Central memory CD8-positive, alpha-beta T cell (primary cell): ENCODE results near the gene CAMTA1.

Source experiments
- ATAC-seq: fragments of 150-1000 bp; cut with Tn5 transposase; replicated peaks from 2 replicates; pipeline ENCODE4 v1.10.0; 2022; ENCODE audit warnings: mild to moderate bottlenecking, moderate FRiP score, moderate number of reproducible peaks; ENCODE audit not compliant: poor library complexity, severe bottlenecking; ENCODE audit errors: extremely low read depth
- DNase-seq, 2 donors: peaks; one replicate each; pipeline ENCODE4 v3.0.0; 2021; ENCODE audit warnings: low spot score in 2 of 2
- H3K27ac Mint-ChIP-seq: one replicate; pipeline ENCODE4 v1.8.0; 2022; ENCODE audit warnings: low read depth, mild to moderate bottlenecking, moderate library complexity, mixed read lengths
- H3K27me3 Mint-ChIP-seq: one replicate; pipeline ENCODE4 v1.8.0; 2022; ENCODE audit warnings: mixed read lengths
- H3K36me3 Mint-ChIP-seq: one replicate; pipeline ENCODE4 v1.8.0; 2022; ENCODE audit warnings: mild to moderate bottlenecking, moderate library complexity, mixed read lengths; ENCODE audit not compliant: insufficient read depth
- H3K4me1 Mint-ChIP-seq: one replicate; pipeline ENCODE4 v1.8.0; 2022; ENCODE audit warnings: mixed read lengths
- H3K4me3 Mint-ChIP-seq: one replicate; pipeline ENCODE4 v1.8.0; 2022; ENCODE audit warnings: mild to moderate bottlenecking, moderate library complexity, mixed read lengths
- H3K9me3 Mint-ChIP-seq: one replicate; pipeline ENCODE4 v1.8.0; 2022; ENCODE audit warnings: mixed read lengths

Gene CAMTA1

GRCh38 chr1:7770997-7771822 is 986.0 kb downstream of the CAMTA1 start, which contains the start of gene VAMP3:
Gene VAMP3 (plus strand): TSS chr1:7771296. CDS start chr1:7771384, 88 bp downstream.
- Mint-ChIP-seq H3K27ac (peak within 1 kb of the TSS; percentile 98), H3K4me3 (peak within 1 kb of the TSS; percentile 90), H3K27me3 (peaks cover 4% of the 10 kb centered on the region), H3K9me3 (no peaks in the 10 kb centered on the region), H3K4me1 (peaks cover 18% of the 10 kb centered on the region), H3K36me3 (peaks cover 13% of the 10 kb centered on the region)
- ATAC-seq (peak; percentile 92), DNase-seq (peak; percentile 66 to 73)

- Mint-ChIP-seq H3K27me3 (no peaks in the 10 kb centered on the region), H3K36me3 (peaks cover 15% of the 10 kb centered on the region), H3K27ac (peak overlapping the region; percentile 98), H3K9me3 (no peaks in the 10 kb centered on the region), H3K4me3 (peak overlapping the region; percentile 90), H3K4me1 (peaks cover 22% of the 10 kb centered on the region)
- DNase-seq (no peak), ATAC-seq (no peak)
Observed at GRCh38 chr1:7771823-7772299, 986.6 kb downstream of the CAMTA1 start.

- peaks cover 27% of the 10 kb centered on the region for H3K4me1 Mint-ChIP-seq
- ATAC-seq: no peak
- DNase-seq: no peak
- no peak overlapping the region for H3K27ac Mint-ChIP-seq
- H3K27me3 Mint-ChIP-seq: no peaks in the 10 kb centered on the region
- H3K4me3 Mint-ChIP-seq: no peak overlapping the region
- H3K9me3 Mint-ChIP-seq: no peaks in the 10 kb centered on the region
- H3K36me3 Mint-ChIP-seq: peaks cover 38% of the 10 kb centered on the region
Observed at GRCh38 chr1:7777591-7777990, 992.3 kb downstream of the CAMTA1 start.

GRCh38 chr1:7778133-7778628 is 992.9 kb downstream of the CAMTA1 start:
- DNase-seq (no peak), ATAC-seq (no peak)
- no peaks in the 10 kb centered on the region for H3K9me3 Mint-ChIP-seq
- H3K27ac Mint-ChIP-seq: no peak overlapping the region
- H3K4me3 Mint-ChIP-seq: no peak overlapping the region
- peaks cover 43% of the 10 kb centered on the region for H3K36me3 Mint-ChIP-seq
- H3K4me1 Mint-ChIP-seq: peaks cover 25% of the 10 kb centered on the region
- no peaks in the 10 kb centered on the region for H3K27me3 Mint-ChIP-seq

GRCh38 chr1:7780976-7781375 is 995.7 kb downstream of the CAMTA1 start:
- no peaks in the 10 kb centered on the region for H3K27me3 Mint-ChIP-seq
- DNase-seq (no peak), ATAC-seq (no peak)
- peaks cover 32% of the 10 kb centered on the region for H3K36me3 Mint-ChIP-seq
- no peaks in the 10 kb centered on the region for H3K9me3 Mint-ChIP-seq
- peaks cover 24% of the 10 kb centered on the region for H3K4me1 Mint-ChIP-seq
- peak overlapping the region; percentile 36 for H3K27ac Mint-ChIP-seq
- peak overlapping the region; percentile 59 for H3K4me3 Mint-ChIP-seq

GRCh38 chr1:7781501-7781900 is 996.2 kb downstream of the CAMTA1 start:
- H3K4me1 Mint-ChIP-seq: peaks cover 20% of the 10 kb centered on the region
- DNase-seq: no peak
- no peaks in the 10 kb centered on the region for H3K27me3 Mint-ChIP-seq
- H3K4me3 Mint-ChIP-seq: peak overlapping the region; percentile 59
- no peaks in the 10 kb centered on the region for H3K9me3 Mint-ChIP-seq
- ATAC-seq: no peak
- H3K36me3 Mint-ChIP-seq: peaks cover 30% of the 10 kb centered on the region
- peak overlapping the region; percentile 36 for H3K27ac Mint-ChIP-seq

GRCh38 chr1:7781923-7782495 is 996.8 kb downstream of the CAMTA1 start:
- ATAC-seq (no peak), DNase-seq (no peak)
- H3K9me3 Mint-ChIP-seq: no peaks in the 10 kb centered on the region
- H3K27me3 Mint-ChIP-seq: no peaks in the 10 kb centered on the region
- peaks cover 29% of the 10 kb centered on the region for H3K36me3 Mint-ChIP-seq
- peak overlapping the region; percentile 36 for H3K27ac Mint-ChIP-seq
- peak overlapping the region; percentile 59 for H3K4me3 Mint-ChIP-seq
- H3K4me1 Mint-ChIP-seq: peaks cover 19% of the 10 kb centered on the region

- Mint-ChIP-seq H3K27ac (no peak overlapping the region), H3K4me3 (peak overlapping the region; percentile 59), H3K36me3 (peaks cover 21% of the 10 kb centered on the region), H3K4me1 (peaks cover 19% of the 10 kb centered on the region), H3K27me3 (no peaks in the 10 kb centered on the region), H3K9me3 (no peaks in the 10 kb centered on the region)
- peak in 1 of 2 donors; percentile 18 for DNase-seq
- no peak for ATAC-seq
Observed at GRCh38 chr1:7783178-7783711, 998.0 kb downstream of the CAMTA1 start.

- Mint-ChIP-seq H3K4me1 (peaks cover 19% of the 10 kb centered on the region), H3K27ac (no peak within 1 kb of the TSS)
Observed at GRCh38 chr1:7783826-7784491, 998.7 kb downstream of the CAMTA1 start, which contains the start of gene PER3. Gene PER3 (plus strand): TSS chr1:7784291. CDS start chr1:7784878, 587 bp downstream.

GRCh38 chr1:7784492-7785071 is 999.3 kb downstream of the CAMTA1 start:
- ATAC-seq: no peak
- H3K4me3 Mint-ChIP-seq: peak overlapping the region; percentile 21
- H3K4me1 Mint-ChIP-seq: peaks cover 19% of the 10 kb centered on the region
- no peak overlapping the region for H3K27ac Mint-ChIP-seq
- peaks cover 13% of the 10 kb centered on the region for H3K36me3 Mint-ChIP-seq
- H3K27me3 Mint-ChIP-seq: no peaks in the 10 kb centered on the region
- peaks cover 2% of the 10 kb centered on the region for H3K9me3 Mint-ChIP-seq
- no peak for DNase-seq

More at GRCh38 chr1:7783826-7784491, 998.7 kb downstream of the CAMTA1 start, which contains the start of gene PER3:
- peaks cover 17% of the 10 kb centered on the region for H3K36me3 Mint-ChIP-seq
- ATAC-seq (peak; percentile 91), DNase-seq (peak; percentile 84)
- no peaks in the 10 kb centered on the region for H3K9me3 Mint-ChIP-seq
- no peaks in the 10 kb centered on the region for H3K27me3 Mint-ChIP-seq
- H3K4me3 Mint-ChIP-seq: peak within 1 kb of the TSS; percentile 59

- Mint-ChIP-seq H3K4me1 (peaks cover 19% of the 10 kb centered on the region), H3K4me3 (peak overlapping the region; percentile 21)
Observed at GRCh38 chr1:7785108-7785507, 999.9 kb downstream of the CAMTA1 start.

GRCh38 chr1:7786795-7787194 is 1001.5 kb downstream of the CAMTA1 start:
- Mint-ChIP-seq H3K36me3 (peaks cover 13% of the 10 kb centered on the region), H3K4me3 (no peak overlapping the region), H3K27me3 (no peaks in the 10 kb centered on the region), H3K4me1 (peaks cover 12% of the 10 kb centered on the region), H3K9me3 (peaks cover 16% of the 10 kb centered on the region), H3K27ac (no peak overlapping the region)
- ATAC-seq (no peak), DNase-seq (no peak)

More at GRCh38 chr1:7785108-7785507, 999.9 kb downstream of the CAMTA1 start:
- ATAC-seq: no peak
- Mint-ChIP-seq H3K27me3 (no peaks in the 10 kb centered on the region), H3K27ac (no peak overlapping the region), H3K9me3 (peaks cover 7% of the 10 kb centered on the region), H3K36me3 (peaks cover 13% of the 10 kb centered on the region)
- DNase-seq: no peak
